GM18511 (cell line): Measurements from ENCODE around the gene LINC01488.

ENCODE experiments used
- ATAC-seq: cut with Tn5 transposase; IDR thresholded peaks from one replicate; pipeline ENCODE4 v1.9.1; 2021; ENCODE audit warnings: mild to moderate bottlenecking, moderate library complexity; ENCODE audit not compliant: unreplicated experiment

LINC01488 gene

GRCh38 chr11:69481393-69481844 lies at the start of gene LINC01488:
Gene LINC01488, plus strand, starts transcription at chr11:69481663.
- no peak for ATAC-seq

DNA sequence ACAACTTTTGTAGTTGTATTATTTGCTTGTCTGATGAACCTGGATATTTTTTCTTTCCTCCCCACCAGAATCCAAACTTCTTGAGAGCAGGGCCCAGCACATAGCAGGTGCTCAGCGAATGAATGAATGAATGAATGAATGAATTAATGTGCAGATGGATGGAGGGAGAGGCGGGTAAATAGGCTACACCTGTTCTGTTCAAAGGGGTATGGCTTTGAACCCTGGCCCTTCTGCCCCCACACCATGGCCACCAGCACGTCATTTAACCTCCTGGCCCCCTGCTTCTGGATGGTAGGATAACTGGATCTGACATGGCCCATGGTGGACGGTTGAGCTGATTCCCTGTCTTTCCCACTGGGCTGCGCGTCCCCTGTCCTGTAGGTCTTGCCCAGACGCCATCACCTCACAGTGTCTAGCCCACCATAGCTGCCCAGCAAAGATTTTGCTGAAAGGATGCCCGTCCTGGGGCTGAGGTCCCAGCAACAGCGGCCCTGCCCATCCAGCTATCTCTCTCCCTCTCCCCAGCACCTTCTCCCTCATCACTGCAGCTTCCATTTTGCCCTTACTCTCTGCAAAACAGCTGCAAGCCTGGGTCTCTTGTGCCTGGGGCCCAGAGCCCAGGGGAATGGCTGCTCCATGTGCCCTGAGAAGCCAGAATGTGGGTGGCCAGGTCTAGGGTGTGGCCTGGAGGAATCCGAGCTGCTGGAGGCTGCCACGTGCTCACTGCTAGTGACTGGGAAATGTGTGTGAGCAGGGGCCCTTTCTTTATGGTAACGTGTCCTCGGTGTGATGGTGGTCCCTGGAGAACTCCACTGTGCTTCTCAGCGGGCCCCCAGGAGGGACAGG lies 49.3 kb upstream of the LINC01488 start:
- no peak for ATAC-seq

DNA sequence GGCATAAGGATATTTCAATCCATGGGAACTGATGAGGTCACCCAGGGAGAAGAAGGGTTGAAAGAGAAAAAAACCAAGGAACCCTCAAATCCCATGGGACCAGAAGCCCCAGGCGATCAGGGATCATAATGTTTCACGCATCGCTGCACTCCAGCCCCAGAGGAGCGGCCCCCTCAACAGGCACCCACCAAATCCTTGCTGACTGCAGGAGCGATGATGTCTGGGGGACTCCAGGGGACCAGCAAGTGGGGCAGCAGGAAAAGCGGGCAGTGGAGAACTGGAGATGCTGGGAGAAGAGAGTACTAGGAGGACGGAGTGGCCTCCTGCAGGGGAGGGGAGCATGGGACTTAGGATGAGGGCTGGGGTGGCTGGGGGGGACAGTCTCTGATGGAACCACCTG lies 47.7 kb upstream of the LINC01488 start:
- ATAC-seq, result no peak

- no peak for ATAC-seq
Observed at GRCh38 chr11:69434471-69434931, 47.0 kb upstream of the LINC01488 start.

GRCh38 chr11:69435161-69435986 lies 46.1 kb upstream of the LINC01488 start:
- no peak for ATAC-seq

- ATAC-seq, result no peak
Observed at GRCh38 chr11:69436041-69436982, 45.2 kb upstream of the LINC01488 start.

DNA sequence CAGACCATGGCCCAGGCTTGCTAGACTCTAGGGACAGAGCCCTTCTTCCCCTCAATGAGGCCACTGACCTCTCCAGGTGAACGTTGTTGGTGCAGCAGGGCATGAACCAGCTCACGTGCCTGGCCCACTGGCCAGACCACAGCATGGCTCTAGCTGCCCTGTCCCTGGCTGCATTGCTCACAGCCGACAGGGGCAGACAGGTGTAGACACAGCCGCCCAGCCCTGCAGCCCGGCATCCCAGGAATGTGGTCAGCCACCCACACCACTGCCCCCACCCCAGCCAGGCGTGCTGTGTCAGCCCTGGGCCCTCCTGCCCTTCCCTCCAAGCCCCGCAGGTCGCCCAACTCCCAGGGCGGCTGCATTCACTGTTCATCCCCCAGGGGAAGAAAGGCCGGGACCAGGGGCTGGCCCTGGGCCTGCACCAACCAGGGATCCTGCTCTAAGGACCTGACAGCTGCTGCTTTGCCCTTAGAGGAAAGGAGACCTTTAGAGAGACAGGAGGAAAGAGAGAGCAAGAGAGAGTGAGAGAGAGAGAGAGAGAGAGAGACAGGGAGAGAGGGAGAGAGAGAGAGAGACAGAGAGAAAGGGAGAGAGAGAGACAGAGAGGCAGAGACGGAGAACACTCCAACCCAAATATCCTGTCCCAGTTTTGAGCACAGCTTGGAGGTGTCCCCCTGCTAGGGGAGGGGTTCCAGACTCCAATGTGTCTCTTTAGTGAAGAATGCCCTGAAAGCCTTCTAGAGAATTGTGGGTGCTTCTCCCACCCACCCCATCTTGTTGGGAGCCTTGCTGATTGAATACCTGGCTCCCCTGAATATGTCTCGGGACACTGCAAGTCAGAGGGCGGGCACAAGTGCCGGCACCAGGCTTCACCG lies 44.2 kb upstream of the LINC01488 start:
- no peak for ATAC-seq

GRCh38 chr11:69437876-69438205 lies 43.6 kb upstream of the LINC01488 start:
- ATAC-seq, result no peak

DNA sequence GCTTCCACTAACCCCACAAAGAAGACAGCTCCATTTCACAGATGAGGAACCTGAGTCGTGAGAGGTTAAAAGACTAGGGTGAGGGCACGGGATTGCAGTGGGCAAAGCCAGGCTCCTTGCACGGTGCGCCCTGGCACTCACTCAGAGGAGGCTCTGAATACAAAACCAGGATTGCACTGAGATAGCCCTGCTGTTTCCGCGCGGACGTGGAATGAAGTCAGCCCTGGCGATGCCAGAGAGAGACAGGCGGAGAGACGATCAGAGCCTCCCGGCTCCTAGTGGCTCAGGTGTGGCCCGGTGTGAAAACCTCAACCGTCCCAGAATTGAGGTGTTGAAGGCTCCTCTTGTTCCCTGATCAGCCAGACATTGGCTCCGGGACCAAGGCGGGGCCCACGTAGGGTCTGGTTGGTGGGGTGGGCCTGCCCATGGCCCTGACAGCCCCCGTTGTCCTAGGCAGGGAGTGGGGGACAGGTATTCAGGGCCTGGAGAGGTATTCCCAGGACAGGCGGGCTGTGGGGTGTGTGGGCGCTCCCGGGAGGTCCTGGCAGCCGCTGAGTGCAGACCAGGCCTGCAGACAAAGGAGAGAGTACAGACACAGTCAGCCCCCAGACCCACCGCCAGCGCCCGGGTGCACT lies 43.1 kb upstream of the LINC01488 start:
- no peak for ATAC-seq

- no peak for ATAC-seq
Observed at GRCh38 chr11:69439127-69439526, 42.3 kb upstream of the LINC01488 start.

GRCh38 chr11:69439651-69440464 lies 41.6 kb upstream of the LINC01488 start:
- no peak for ATAC-seq

DNA sequence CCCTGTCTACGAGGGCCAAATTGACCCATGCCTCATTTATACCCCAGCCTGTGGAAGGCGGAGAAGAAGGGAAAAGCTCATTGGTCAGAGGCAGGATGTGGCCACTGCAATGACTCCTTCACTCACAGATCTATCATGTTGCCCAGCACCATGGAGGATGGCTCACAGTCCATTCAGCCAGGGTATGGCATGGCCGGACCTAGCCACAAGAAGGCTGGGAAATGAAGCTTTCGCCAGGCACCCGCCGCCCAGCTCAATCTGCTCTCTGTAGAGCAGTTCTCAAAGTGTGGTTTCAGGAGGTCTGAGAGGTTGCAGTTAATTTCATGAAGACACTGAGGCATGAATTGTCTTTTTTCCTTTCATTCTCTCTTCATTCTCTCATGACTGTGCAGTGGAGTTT lies 40.6 kb upstream of the LINC01488 start:
- no peak for ATAC-seq

GRCh38 chr11:69442012-69442806 lies 39.3 kb upstream of the LINC01488 start:
- ATAC-seq, result no peak

GRCh38 chr11:69442807-69443137 lies 38.7 kb upstream of the LINC01488 start:
- ATAC-seq, result no peak

DNA sequence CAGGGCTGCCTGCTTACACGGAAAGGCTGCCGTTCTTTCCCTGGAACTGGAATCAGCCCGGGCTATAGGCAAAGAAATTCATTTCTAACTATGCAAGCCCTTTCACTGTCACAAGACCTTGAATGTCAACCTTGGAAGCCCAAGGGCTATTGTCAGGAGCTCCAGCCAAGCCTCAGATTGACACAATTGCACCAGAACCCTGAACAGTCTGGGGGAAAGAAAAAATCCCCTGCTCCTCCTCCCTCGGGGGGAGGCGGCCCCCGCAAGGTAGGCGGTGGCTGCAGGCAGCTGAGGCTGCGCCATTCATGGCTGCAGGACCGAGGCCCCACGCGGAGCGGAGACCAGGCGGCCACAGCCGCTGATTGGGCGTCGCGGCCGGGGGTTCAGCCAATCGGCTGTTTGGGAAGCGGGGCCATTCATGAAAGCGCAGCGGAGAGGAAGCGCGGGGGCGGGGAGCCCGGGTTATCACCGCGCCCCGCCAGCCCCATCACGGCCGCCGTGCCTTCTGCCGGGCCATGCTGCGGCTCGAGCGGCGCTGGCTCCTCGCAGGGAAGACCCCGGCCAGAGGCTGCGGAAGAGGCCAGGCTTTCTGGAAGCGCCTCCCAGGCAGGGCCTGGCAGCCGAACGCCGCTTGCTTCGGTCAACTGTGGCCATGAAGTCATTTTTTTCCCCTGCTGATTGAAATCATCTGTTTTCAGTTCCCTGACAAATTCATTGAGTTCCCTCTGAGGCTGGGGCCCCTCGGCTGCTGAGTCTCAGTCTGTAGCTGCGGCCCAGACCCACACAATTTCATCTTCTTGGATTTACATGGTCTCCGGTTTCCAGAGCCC lies 38.1 kb upstream of the LINC01488 start:
- peak; percentile 92 for ATAC-seq

DNA sequence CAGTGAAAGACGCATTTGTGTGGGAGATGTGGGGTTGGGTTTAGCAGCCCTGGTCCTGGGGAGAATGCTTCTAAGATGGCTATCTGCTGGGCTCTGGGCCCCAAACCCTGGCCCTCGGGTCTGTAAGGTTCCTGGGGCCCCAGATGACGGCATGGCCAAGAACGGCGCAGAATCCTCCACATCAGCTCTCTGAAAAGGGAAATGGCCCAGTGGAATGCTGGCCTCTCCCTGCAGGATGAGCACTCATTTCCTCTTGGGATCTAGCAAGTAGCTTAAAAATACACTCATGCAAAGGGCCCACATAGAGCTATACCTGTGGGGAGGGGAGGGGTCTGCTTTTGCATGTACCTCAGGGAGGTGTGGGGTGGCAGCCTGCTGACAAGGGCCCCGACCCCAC lies 37.5 kb upstream of the LINC01488 start:
- ATAC-seq, result no peak
